HG02571 (cell line): ENCODE measurements around the gene PCCA.

Experiments used
- ATAC-seq: cut with Tn5 transposase; IDR thresholded peaks from one replicate; pipeline ENCODE4 v1.9.1; 2021; ENCODE audit warnings: mild to moderate bottlenecking, moderate library complexity; ENCODE audit not compliant: unreplicated experiment

PCCA gene

DNA sequence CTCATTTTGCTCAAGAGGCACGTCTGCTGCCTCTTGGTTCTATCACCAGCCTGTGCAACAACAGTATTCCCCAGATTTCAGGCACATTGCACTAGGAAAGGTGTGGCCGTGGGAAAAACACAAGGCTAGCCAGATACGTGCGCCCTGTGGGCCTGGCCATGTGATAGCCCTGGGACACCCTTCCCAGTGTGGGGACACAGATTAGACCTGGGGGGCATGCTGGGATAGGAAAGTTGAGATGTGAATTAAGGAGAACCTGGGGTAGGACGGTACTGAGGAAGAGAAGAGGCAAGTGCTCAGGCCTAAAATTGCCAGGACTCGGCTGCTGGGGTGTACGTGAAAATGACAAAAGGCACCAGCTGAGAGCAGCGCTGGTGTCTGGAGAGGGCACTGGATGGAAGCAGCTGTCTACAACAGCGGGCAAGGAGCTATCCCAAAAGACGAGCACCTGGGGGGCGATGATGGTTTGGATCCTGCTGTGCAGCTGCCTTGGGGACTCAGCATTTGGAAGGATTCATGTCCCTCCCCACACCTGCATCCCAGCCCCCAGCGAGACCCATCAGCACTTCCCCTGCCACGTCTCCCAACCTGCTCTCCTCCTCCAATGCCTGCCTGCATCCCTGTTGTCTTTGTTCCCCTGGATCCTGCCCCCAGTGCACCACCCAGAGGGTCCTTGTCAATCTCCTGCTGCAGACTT is 445.4 kb downstream of the PCCA start:
- ATAC-seq: no peak

DNA sequence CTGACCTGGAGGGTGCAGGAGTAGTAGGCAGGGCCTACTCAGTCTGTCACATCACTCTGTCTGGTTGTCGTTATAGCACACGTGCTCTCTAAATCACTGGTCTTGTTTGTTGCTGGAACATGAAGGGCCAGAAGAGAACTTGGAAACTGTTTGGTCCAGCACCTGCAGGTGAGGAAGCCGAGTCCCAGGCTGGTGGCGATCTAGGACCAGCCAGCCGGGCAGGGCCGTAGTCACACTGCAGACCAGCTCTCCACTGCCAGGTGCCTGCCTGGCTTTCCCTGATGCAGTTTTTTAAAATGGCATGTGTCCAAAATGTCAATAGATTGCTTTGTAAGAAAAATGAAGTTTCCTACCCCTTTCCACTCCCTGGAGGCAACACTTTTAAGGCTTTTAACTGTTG is 446.0 kb downstream of the PCCA start:
- no peak for ATAC-seq

GRCh38 chr13:100535426-100536135 is 446.7 kb downstream of the PCCA start:
- ATAC-seq: no peak

DNA sequence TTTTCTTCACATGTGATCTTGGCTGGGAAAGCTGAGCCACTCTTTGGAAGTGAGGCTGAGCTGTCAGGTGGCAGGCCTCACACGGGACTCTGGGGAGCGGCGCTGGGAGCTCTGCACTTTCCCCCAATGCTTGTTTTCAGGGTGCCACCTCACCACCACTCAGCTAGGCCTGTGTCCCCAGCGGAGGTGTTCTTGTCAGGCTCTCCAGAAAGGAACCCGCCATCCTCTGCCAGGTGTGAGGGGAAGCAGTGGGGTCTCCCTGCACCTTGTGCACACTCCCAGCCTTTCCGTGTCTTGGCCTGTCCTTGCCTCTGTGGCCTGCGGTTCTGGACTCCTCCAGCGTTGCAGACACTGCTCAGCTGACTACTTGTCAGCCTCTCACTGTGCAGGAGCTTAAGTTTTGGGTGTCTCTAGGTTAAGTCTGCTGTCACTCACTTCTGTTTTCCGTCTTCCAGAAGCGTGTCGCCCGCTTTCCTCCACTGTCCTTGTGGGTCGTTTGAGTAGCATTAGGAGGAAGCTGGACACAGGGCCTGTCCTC is 447.8 kb downstream of the PCCA start:
- ATAC-seq: no peak

- ATAC-seq: no peak
These were observed 448.6 kb downstream of the PCCA start for GRCh38 chr13:100537486-100537885.

DNA sequence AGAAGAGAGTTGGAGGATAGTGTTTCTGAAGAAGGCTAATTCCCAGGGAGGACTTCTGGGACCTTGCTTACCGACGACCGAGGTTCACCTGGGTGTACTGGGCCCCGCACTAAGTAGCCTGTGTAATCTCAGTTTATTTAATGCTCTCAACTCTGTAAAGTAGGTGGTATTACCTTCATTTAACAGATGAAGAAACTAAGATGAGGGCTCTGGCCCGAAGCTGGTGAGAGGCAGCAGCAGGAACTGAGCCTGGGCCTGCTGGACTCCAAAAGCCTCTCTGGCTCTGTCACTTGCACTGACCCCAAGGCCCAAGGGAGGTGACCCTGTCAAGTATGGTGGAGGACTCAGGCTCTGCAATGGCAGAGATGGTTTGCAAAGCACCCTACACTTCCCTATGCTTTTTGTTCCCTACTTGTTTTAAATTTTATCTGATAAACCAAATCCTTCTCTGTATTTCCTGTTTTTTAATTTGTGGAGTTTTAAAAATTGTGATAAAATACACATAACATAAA is 449.1 kb downstream of the PCCA start:
- ATAC-seq: no peak

DNA sequence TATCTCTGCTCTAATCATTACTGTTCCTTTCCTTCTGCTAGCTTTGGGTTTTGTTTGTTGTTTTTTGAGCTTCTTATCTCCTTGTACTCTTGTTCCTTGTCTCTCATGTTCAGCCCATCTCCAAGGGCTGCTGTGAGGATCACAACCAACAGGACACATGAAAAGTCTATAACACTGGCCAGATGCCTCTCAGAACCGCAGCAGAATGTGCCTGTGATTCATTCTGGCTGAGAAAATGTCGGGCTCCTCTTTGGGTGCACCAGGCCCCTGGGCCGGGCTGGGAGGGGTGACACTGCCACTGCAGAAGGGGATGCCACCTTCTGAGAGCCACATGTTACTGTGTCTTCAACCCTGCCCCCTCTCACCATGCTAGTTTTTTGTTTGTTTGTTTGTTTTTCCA is 451.7 kb downstream of the PCCA start:
- ATAC-seq: no peak

GRCh38 chr13:100541897-100542825 is 453.3 kb downstream of the PCCA start:
- ATAC-seq: no peak

- peak; percentile 84 for ATAC-seq
These were observed 453.9 kb downstream of the PCCA start for GRCh38 chr13:100542826-100543156.

- ATAC-seq: no peak
These were observed 455.1 kb downstream of the PCCA start for GRCh38 chr13:100543872-100544602.

- ATAC-seq: no peak
These were observed 456.2 kb downstream of the PCCA start for GRCh38 chr13:100544866-100545683.

GRCh38 chr13:100545684-100546061 is 456.8 kb downstream of the PCCA start:
- ATAC-seq: no peak

DNA sequence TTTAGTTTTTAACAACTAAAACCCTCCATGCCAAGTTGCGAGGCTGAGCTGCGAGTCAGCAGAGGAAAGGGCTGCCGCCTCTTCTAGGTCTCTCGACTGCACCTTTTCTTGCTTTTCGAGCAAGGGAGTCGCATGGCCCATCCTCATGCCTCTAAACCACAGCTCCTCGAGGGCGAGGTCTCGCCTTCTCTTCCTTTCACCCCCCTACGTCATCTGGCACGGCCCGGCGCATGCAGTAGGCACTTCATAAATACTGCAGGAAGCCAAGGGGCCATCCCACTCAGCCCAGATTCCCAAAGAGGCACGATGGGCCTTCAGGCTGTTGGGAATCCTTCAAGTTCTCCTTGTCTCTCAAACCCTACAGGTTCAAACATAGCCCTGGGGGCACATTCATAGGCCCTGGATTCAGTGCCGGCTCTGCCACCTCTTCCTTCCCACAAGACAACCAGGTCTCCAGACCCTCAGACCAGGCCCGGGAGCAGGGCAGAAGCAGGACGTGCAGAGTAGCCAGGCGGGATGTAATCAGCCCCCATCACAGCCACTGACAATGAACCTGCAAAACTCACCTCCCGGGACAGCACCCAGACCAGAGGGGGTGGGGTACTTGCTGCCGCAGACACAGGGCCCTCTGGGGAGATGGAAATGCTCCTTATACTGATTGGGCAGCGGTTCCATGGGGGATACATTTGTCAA is 458.0 kb downstream of the PCCA start:
- ATAC-seq: no peak

- ATAC-seq: no peak
These were observed 458.9 kb downstream of the PCCA start for GRCh38 chr13:100547791-100548201.

DNA sequence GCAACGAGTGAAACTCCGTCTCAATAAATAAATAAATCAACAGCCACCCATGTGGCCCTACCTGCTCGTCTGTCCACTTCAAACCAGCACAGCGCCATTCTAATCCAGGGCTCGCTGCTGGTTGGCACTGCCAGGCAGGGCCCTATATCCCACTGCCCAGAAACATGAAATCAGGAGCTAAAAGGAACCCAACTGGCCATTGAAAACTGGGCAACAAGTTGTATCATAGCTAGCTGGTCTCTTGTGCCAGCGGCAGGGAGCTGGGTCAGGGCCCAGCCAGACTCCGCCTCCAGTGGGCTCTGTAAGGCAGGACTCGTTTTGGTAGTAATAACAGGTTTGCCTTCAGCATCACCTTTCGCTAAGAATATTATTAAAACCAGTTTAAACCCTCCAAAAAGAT is 460.4 kb downstream of the PCCA start:
- no peak for ATAC-seq

- ATAC-seq: no peak
These were observed 463.9 kb downstream of the PCCA start for GRCh38 chr13:100552755-100553154.

- no peak for ATAC-seq
These were observed 471.0 kb downstream of the PCCA start for GRCh38 chr13:100559886-100560285.

DNA sequence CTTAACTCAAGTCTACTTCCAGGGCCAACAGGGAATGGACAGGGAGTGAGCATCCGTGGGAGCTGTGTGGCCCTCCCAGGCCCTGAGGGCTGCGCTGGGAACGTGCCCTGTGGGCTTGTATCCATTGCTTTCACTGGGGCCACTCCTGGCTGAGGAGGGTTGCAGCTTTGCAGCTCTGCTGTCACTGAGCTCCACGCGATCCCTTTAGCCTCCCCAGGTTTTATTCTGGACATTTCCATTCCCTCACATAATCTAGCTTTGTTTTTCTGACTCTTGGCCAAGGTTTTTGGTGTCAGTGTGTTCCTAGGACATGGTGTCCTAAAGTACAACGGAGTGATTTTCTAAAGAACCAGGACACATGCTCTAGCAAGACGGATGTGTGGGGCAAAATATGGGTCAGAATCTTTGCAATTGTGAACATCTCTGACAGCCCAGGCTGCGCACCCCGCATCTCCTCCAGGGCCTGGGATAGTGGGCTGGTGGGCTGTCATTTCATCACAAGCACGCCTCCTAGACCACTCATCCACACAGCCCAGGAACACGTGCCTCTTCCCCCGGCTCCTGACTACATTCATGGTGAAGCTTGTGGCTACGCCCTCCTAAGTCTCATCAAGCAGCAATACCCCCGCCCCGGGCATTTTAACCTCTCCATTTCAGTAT is 471.7 kb downstream of the PCCA start:
- ATAC-seq: no peak

DNA sequence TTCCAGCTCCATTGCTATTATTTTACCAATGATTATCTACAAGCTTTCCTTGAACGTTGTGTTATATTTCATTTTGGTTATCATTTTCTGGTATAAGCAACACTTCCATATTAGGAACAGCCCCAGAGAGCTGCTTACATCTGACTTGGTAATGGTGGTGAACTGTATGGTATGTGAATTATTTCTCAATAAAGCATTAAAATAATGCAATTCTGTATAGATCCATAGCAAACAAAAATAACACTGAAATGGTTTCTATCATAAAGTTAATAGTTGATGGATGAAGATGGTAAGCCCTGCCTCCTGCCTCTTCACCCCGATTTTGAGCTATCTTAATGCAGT is 472.2 kb downstream of the PCCA start:
- ATAC-seq: no peak
